ENCODE data around the gene CACNA1E.
"Not testable (repeated sequence)": the region's sequence is repeated elsewhere in the genome, so short reads cannot be mapped to it uniquely, and the experiment has no call there.

CACNA1E gene

DNA sequence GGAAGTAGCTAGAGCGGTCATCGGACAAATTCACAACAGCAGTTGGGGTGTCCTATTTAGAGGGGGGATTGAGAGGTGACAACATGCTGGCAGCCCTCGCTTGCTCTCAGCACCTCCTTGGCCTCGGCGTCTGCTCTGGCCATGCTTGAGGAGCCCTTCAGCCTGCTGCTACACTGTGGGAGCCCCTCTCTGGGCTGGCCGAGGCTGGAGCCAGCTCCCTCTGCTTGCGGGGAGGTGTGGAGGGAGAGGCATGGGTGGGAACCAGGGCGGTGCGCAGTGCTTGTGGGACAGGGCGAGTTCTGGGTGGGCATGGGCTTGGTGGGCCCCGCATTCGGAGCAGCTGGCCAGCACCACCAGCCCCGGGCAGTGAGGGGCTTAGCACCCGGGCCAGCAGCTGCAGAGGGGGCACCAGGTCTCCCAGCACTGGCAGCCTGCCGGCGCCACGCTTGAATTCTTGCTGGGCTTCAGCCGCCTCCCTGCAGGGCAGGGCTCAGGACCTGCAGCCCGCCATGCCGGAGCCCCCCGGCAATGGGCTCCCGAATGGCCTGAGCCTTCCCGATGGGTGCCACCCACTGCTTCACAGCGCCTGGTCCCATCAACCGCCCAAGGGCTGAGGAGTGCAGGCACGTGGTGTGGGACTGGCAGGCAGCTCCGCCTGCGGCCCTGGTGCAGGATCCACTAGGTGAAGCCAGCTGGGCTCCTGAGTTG is 349.0 kb downstream of the CACNA1E start:
- DNase-seq, result not testable (repeated sequence)

DNA sequence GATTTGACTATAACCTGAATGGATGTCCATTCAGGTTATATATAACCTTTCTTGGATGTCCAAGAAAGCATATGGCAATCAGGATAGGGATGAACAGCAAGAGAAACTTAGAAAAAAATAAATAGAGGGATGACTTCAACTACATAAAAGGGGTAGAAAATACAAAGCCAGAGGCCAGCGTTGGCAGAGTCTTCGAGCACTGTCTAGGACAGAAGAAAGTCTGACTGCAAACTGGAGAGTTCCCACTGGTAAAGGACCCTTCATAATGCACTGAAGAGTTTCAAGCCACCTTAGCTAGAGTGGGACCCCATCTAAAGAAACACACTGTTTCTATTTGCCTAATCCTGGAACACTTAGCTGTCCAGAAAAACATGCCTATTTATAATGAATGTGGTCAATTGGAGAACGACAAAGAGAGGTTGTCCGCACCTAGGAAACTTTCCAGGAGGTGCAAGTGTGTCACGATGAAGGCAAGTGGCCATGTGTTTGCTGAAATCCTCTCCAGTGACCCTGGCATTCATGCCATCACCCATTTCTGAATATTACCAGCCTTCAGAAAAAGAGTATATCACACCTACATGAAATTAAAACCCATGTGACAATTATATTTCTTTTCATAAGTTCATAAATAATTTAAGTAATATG is 362.8 kb downstream of the CACNA1E start:
- no peak for DNase-seq

DNA sequence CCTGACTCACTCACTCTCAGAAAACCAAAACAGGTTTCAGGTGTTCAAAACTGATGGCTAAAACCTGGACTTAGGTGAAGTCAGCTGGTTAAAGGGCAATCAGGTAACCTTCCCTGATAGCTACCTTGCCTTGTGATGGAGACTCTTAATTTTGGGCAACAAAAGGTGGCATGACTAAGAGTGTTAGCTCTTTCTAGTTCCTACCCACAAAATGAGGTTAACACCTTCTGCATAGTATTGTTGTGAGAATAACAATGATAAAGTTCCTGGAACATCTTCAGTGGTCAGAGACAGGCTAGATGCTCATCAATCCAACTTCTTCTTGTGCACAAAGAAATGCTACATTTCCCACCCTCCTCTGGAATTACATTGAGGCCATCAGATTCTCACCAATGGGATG is 363.4 kb downstream of the CACNA1E start:
- no peak for DNase-seq

DNA sequence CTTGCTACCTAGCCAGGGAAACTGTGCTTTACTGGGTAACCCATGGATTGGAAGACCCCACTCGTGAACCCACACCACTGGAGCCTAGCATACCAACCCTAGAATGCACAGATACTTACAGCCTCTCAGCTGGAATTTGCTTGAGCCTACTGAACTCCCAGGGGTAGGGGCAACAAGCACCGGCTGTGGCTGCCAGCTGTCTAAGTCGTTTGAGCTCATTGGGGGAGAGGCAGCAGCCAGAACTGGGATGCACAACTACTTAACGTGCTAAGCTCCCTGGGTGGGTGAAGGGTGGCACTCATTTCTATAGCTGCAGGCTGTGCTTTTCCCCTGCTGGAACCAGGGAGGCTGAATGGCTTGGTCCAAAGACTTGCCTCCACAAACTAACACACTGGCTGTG is 365.8 kb downstream of the CACNA1E start:
- DNase-seq, result no peak

DNA sequence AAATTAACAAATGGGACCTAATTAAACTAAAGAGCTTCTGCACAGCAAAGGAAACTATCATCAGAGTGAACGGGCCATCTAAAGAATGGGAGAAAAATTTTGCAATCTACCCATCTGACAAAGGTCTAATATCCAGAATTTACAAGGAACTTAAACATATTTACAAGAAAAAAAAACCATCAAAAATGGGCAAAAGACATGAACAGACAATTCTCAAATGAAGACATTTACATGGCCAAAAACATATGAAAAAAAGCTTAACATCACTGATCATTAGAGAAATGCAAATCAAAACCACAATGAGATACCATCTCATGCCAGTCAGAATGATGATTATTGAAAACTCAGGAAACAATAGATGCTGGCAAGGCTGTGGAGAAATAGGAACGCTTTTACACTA is 370.9 kb downstream of the CACNA1E start:
- DNase-seq, result not testable (repeated sequence)

DNA sequence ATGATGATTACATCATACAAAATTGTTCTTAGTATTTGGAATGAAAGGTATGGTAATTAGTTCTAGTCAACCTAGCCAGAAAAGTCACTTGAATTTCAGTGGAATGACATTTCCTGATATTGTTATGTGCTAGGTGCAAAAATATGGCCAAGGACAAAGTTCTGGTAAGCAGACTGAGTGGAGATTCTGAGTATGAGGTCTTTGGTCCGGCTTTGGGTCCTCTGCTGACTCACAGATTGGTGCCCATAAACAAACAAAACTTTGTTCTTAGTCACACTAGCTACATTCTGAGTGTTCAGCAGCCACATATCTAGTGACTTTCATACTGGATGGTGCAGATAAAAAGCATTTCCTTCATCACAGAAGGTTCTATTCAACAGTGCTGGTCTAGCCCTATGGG is 372.1 kb downstream of the CACNA1E start:
- DNase-seq, result no peak
